H1 (cell line): ENCODE results near the gene ARHGAP10. TPM values are rescaled to one million over a fixed set of nuclear protein-coding genes. Genes with fewer than 3 reads are reported as not detected.

Source experiments
- CTCF ChIA-PET: fragments of 300-600 bp; sonication (Branson Sonifier 250); formaldehyde crosslinking; loops from one replicate; lab custom pipeline; 2021; ENCODE audit not compliant: partially characterized antibody; lab: Charles Lee
- POLR2A ChIA-PET: fragments of 300-600 bp; sonication (Branson Sonifier 250); formaldehyde crosslinking; loops from one replicate; lab custom pipeline; 2021; ENCODE audit warnings: inconsistent platforms; ENCODE audit not compliant: partially characterized antibody; lab: Charles Lee
- DNase-seq, 2 experiments: peaks; one replicate each; pipeline versions ENCODE4 v3.0.0 to v3.0.0-alpha.2; 2010 to 2022; ENCODE audit warnings: low spot score in 2 of 2, low read depth in 1 of 2, mixed read lengths in 1 of 2
- FAIRE-seq: peaks from 2 replicates; lab custom pipeline; 2011; peaks lifted over from hg19 to GRCh38; lab: Jason Lieb, UNC
- H2AFZ ChIP-seq: 2 replicates; pipeline ENCODE4 v1.8.1; 2012; ENCODE audit warnings: low read length, inconsistent platforms
- H2AK5ac ChIP-seq: 2 replicates; pipeline ENCODE4 v1.6.1; 2013; ENCODE audit warnings: low read depth, low read length
- H2BK120ac ChIP-seq: replicated peaks from 2 replicates; pipeline ENCODE3; 2013; ENCODE audit warnings: low read depth, low read length, inconsistent platforms
- H2BK12ac ChIP-seq: 2 replicates; pipeline ENCODE4 v1.6.1; 2013; ENCODE audit warnings: low read depth, low read length
- H2BK15ac ChIP-seq: 2 replicates; pipeline ENCODE4 v1.6.1; 2013; ENCODE audit warnings: low read length
- H2BK20ac ChIP-seq: 2 replicates; pipeline ENCODE4 v1.6.1; 2013; ENCODE audit warnings: low read length
- H2BK5ac ChIP-seq: 2 replicates; pipeline ENCODE4 v1.6.1; 2013; ENCODE audit warnings: low read depth, low read length
- H3K14ac ChIP-seq: 2 replicates; pipeline ENCODE4 v1.6.1; 2013; ENCODE audit warnings: inconsistent platforms; ENCODE audit not compliant: insufficient read length
- H3K18ac ChIP-seq: 2 replicates; pipeline ENCODE4 v1.6.1; 2013; ENCODE audit warnings: low read length; ENCODE audit errors: extremely low read depth
- H3K23ac ChIP-seq: 2 replicates; pipeline ENCODE4 v1.6.1; 2013; ENCODE audit warnings: inconsistent platforms; ENCODE audit not compliant: insufficient read length
- H3K23me2 ChIP-seq: 2 replicates; pipeline ENCODE4 v1.6.1; 2013; ENCODE audit warnings: low read depth, low read length
- H3K27ac ChIP-seq: 2 replicates; pipeline ENCODE4 v1.6.1; 2011; ENCODE audit warnings: low read depth, low read length, inconsistent platforms
- H3K27me3 ChIP-seq, 4 experiments: replicated peaks in 1 of 4; 1 replicate in 1 of 4; 2 replicates in 3 of 4; pipeline versions ENCODE4 v1.6.1 to v1.8.1; 2011 to 2013; ENCODE audit warnings: low read length in 3 of 4, mild to moderate bottlenecking in 3 of 4, inconsistent platforms in 2 of 4, mixed read lengths in 2 of 4, moderate library complexity in 1 of 4; ENCODE audit not compliant: control insufficient read depth in 3 of 4, insufficient read depth in 3 of 4; ENCODE audit errors: extremely low read depth in 1 of 4
- H3K36me3 ChIP-seq, 4 experiments: 2 replicates each; pipeline versions ENCODE4 v1.6.1 to v1.8.1; 2011 to 2013; ENCODE audit warnings: mild to moderate bottlenecking in 4 of 4, low read length in 3 of 4, moderate library complexity in 2 of 4, control low read depth in 1 of 4, inconsistent platforms in 1 of 4; ENCODE audit not compliant: insufficient read depth in 4 of 4, control insufficient read depth in 2 of 4
- H3K4ac ChIP-seq: replicated peaks from 2 replicates; pipeline ENCODE3; 2013; ENCODE audit warnings: low read length, low read depth, mixed read lengths, inconsistent platforms; ENCODE audit not compliant: insufficient read length
- H3K4me1 ChIP-seq, 4 experiments: replicated peaks in 1 of 4; 1 replicate in 1 of 4; 2 replicates in 3 of 4; pipeline versions ENCODE4 v1.6.1 to v1.8.1; 2011 to 2013; ENCODE audit warnings: low read length in 3 of 4, inconsistent platforms in 2 of 4, mixed read lengths in 1 of 4; ENCODE audit not compliant: insufficient read depth in 4 of 4, control insufficient read depth in 3 of 4
- H3K4me2 ChIP-seq, 2 experiments: 2 replicates each; pipeline versions ENCODE4 v1.6.1 to v1.8.1; 2011 to 2013; ENCODE audit warnings: low read depth in 2 of 2, low read length in 2 of 2, control low read depth in 1 of 2, inconsistent platforms in 1 of 2, mild to moderate bottlenecking in 1 of 2; ENCODE audit not compliant: insufficient read depth in 1 of 2
- H3K4me3 ChIP-seq, 4 experiments: fragments of 200-600, 300-600 bp in 1 of 4; sonication (generic), shearing (Covaris generic), sonication (Bioruptor Twin) in 1 of 4; 2 replicates each; pipeline versions ENCODE4 v1.5.1 to v1.8.1; 2011 to 2016; ENCODE audit warnings: low read length in 4 of 4, low read depth in 3 of 4, control low read depth in 2 of 4, inconsistent platforms in 2 of 4, mild to moderate bottlenecking in 2 of 4, mixed read lengths in 1 of 4, moderate library complexity in 1 of 4; ENCODE audit not compliant: insufficient read depth in 2 of 4; ENCODE audit errors: extremely low read depth in 1 of 4
- H3K56ac ChIP-seq: replicated peaks from 2 replicates; pipeline ENCODE3; 2013; ENCODE audit warnings: low read depth, mild to moderate bottlenecking, mixed read lengths, low read length, inconsistent platforms; ENCODE audit not compliant: insufficient read length
- H3K79me1 ChIP-seq: 2 replicates; pipeline ENCODE4 v1.6.1; 2013; ENCODE audit warnings: low read depth, low read length, control low read depth
- H3K79me2 ChIP-seq, 2 experiments: 2 replicates each; pipeline versions ENCODE4 v1.6.1 to v1.8.1; 2012 to 2013; ENCODE audit warnings: low read length in 2 of 2, mild to moderate bottlenecking in 2 of 2, inconsistent platforms in 1 of 2; ENCODE audit not compliant: insufficient read depth in 2 of 2, control insufficient read depth in 1 of 2
- H3K9ac ChIP-seq, 4 experiments: replicated peaks in 1 of 4; 1 replicate in 1 of 4; 2 replicates in 3 of 4; pipeline versions ENCODE4 v1.6.1 to v1.8.1; 2011 to 2013; ENCODE audit warnings: low read depth in 3 of 4, low read length in 3 of 4, control low read depth in 2 of 4, mild to moderate bottlenecking in 2 of 4, moderate library complexity in 2 of 4, inconsistent platforms in 1 of 4; ENCODE audit errors: extremely low read depth in 1 of 4
- H3K9me3 ChIP-seq, 2 experiments: 2 replicates each; pipeline versions ENCODE4 v1.6.1 to v1.8.1; 2012 to 2013; ENCODE audit warnings: mild to moderate bottlenecking in 2 of 2, moderate library complexity in 2 of 2, control low read depth in 1 of 2, inconsistent platforms in 1 of 2, low read depth in 1 of 2, low read length in 1 of 2, mixed read lengths in 1 of 2; ENCODE audit not compliant: insufficient read depth in 2 of 2
- H4K20me1 ChIP-seq, 2 experiments: replicated peaks in 1 of 2; 2 replicates each; pipeline versions ENCODE3 to v1.8.1; 2011 to 2013; ENCODE audit warnings: inconsistent platforms in 2 of 2, low read length in 2 of 2, mild to moderate bottlenecking in 1 of 2; ENCODE audit not compliant: insufficient read depth in 2 of 2, control insufficient read depth in 1 of 2
- H4K5ac ChIP-seq: 2 replicates; pipeline ENCODE4 v1.6.1; 2013; ENCODE audit warnings: low read length, low read depth, mixed read lengths, inconsistent platforms; ENCODE audit not compliant: insufficient read length
- H4K8ac ChIP-seq: 2 replicates; pipeline ENCODE4 v1.8.0; 2013; ENCODE audit warnings: mild to moderate bottlenecking, moderate library complexity, low read length, inconsistent platforms; ENCODE audit not compliant: insufficient read depth; ENCODE audit errors: extremely low read depth
- H4K91ac ChIP-seq: replicated peaks from 2 replicates; pipeline ENCODE3; 2013; ENCODE audit warnings: low read length, mixed read lengths, inconsistent platforms; ENCODE audit not compliant: insufficient read length
- BACH1 ChIP-seq: IDR thresholded peaks from 2 replicates; pipeline ENCODE4 v1.6.1; 2012; ENCODE audit warnings: low read length, improper control_type of control experiment
- BRCA1 ChIP-seq: IDR thresholded peaks from 2 replicates; pipeline ENCODE4 v1.6.1; 2012; ENCODE audit warnings: low read depth, low read length, improper control_type of control experiment
- EGR1 ChIP-seq: IDR thresholded peaks from 2 replicates; pipeline ENCODE4 v1.6.1; 2011; ENCODE audit warnings: low read depth, low read length, borderline replicate concordance
- EP300 ChIP-seq, 2 experiments: IDR thresholded peaks; 1 replicate in 1 of 2; 2 replicates in 1 of 2; pipeline ENCODE4 v1.6.1; 2011 to 2012; ENCODE audit warnings: low read depth in 2 of 2, low read length in 2 of 2, mild to moderate bottlenecking in 2 of 2, borderline replicate concordance in 1 of 2, inconsistent platforms in 1 of 2, moderate library complexity in 1 of 2
- HDAC2 ChIP-seq, 2 experiments: fragments of 300-600 bp in 1 of 2; sonication (generic) in 1 of 2; IDR thresholded peaks; 2 replicates each; pipeline ENCODE4 v1.6.1; 2011 to 2012; ENCODE audit warnings: low read depth in 2 of 2, low read length in 2 of 2, mild to moderate bottlenecking in 2 of 2, moderate library complexity in 2 of 2, borderline replicate concordance in 1 of 2, inconsistent platforms in 1 of 2
- JUND ChIP-seq: IDR thresholded peaks from 2 replicates; pipeline ENCODE4 v1.6.1; 2011; ENCODE audit warnings: mild to moderate bottlenecking, improper control_type of control experiment, low read length
- PHF8 ChIP-seq: fragments of 200-600 bp; sonication (generic); conservative IDR thresholded peaks from 2 replicates; pipeline ENCODE4 v1.7.1; 2012; ENCODE audit warnings: low read depth, mild to moderate bottlenecking, inconsistent platforms, low read length, moderate library complexity
- POU5F1 ChIP-seq: IDR thresholded peaks from 2 replicates; pipeline ENCODE4 v1.6.1; 2011; ENCODE audit warnings: low read depth, mild to moderate bottlenecking, low read length, moderate library complexity
- RBBP5 ChIP-seq: IDR thresholded peaks from 2 replicates; pipeline ENCODE4 v1.7.1; 2012; ENCODE audit warnings: low read depth, mild to moderate bottlenecking, inconsistent platforms, low read length, moderate library complexity, borderline replicate concordance
- SAP30 ChIP-seq: fragments of 300-600 bp; sonication (generic); IDR thresholded peaks from 2 replicates; pipeline ENCODE4 v1.7.1; 2012; ENCODE audit warnings: low read length, moderate library complexity, mild to moderate bottlenecking, inconsistent platforms; ENCODE audit not compliant: insufficient read depth, insufficient replicate concordance
- TAF1 ChIP-seq: IDR thresholded peaks from 2 replicates; pipeline ENCODE4 v1.6.1; 2011; ENCODE audit warnings: mild to moderate bottlenecking, low read depth, low read length
- TAF7 ChIP-seq: optimal IDR thresholded peaks from 2 replicates; pipeline ENCODE3; 2011; ENCODE audit warnings: low read depth, mild to moderate bottlenecking, inconsistent platforms, low read length, moderate library complexity, borderline replicate concordance
- TBP ChIP-seq: IDR thresholded peaks from 2 replicates; pipeline ENCODE4 v1.6.1; 2011; ENCODE audit warnings: low read depth, low read length, improper control_type of control experiment
- TCF12 ChIP-seq: IDR thresholded peaks from 2 replicates; pipeline ENCODE4 v1.6.1; 2011; ENCODE audit warnings: low read depth, mild to moderate bottlenecking, low read length
- TEAD4 ChIP-seq: IDR thresholded peaks from 2 replicates; pipeline ENCODE4 v1.6.1; 2012; ENCODE audit warnings: low read depth, low read length, inconsistent platforms, mixed read lengths
- WGBS, 2 experiments: shearing (Covaris generic) in 1 of 2; methylation state at CpG; one replicate each; pipeline versions ENCODE4 v1.1.6 to v1.1.7; 2013 to 2015; ENCODE audit warnings: low lambda C conversion rate in 2 of 2, mixed read lengths in 2 of 2, inconsistent platforms in 1 of 2, low coverage in 1 of 2, missing lambda C conversion rate in 1 of 2; ENCODE audit not compliant: insufficient replicate concordance in 2 of 2, insufficient coverage in 1 of 2, insufficient read length in 1 of 2; ENCODE audit errors: extremely low coverage in 1 of 2, missing lambda C conversion rate in 1 of 2; 5-methylcytosine and 5-hydroxymethylcytosine counted together
- polyA plus RNA-seq, 7 experiments: library from polyadenylated mRNA; depleted of rRNA in 3 of 7; stranded (reverse) in 5 of 7; unstranded in 2 of 7; fragments of >200 nt in 5 of 7; fragments of 200-250 nt in 2 of 7; gene quantifications; 1 replicate in 5 of 7; 2 replicates in 1 of 7; 4 replicates in 1 of 7; pipeline versions ENCODE4 v1.2.1 to v1.2.3, GENCODE V29; 2011 to 2013; ENCODE audit warnings: missing spikeins in 2 of 7, mixed read lengths in 2 of 7
- total RNA-seq: library from RNA; stranded (reverse); fragmentation: NEBNext Ultra II Directional; extraction: Animal tissue kit (Norgen Biotek cat#: 25700); gene quantifications from 2 replicates; pipeline ENCODE4 v1.2.1, GENCODE V29; 2021

ARHGAP10 gene
- total and polyA plus RNA-seq, 2 of the 8 experiments (the other 6 are each of a cell fraction or from before 2014, with no cell fraction given) = 3.7 to 6.1 TPM

- H3K4me3 ChIP-seq = no peak overlapping the region
- H3K9me3 ChIP-seq = no peaks in the 10 kb centered on the region
- no peak overlapping the region for H3K56ac ChIP-seq
- no peak overlapping the region for H2AFZ ChIP-seq
- no peak overlapping the region for H3K23ac ChIP-seq
- no peak overlapping the region for H2BK12ac ChIP-seq
- H2BK120ac ChIP-seq = no peak overlapping the region
- H2BK15ac ChIP-seq = no peak overlapping the region
- no peaks in the 10 kb centered on the region for H3K27me3 ChIP-seq
- 0 out of 7 replicates have a peak, but pooled peaks cover 0 to 5% (median 0%) of the 10 kb centered on the region in 4 experiments for H3K4me1 ChIP-seq
- H4K20me1 ChIP-seq = no peaks in the 10 kb centered on the region
- CTCF ChIA-PET = interaction anchor here (1.2 kb wide), 1 partner anchor 92 kb away, joined by 3 read pairs; no protein-coding TSS in a partner anchor
- no peak overlapping the region for H3K4me2 ChIP-seq
- H3K9ac ChIP-seq = no peak overlapping the region
- no peaks in the 10 kb centered on the region for H3K79me2 ChIP-seq
- H2BK5ac ChIP-seq = no peak overlapping the region
- H3K36me3 ChIP-seq = no peaks in the 10 kb centered on the region
- no peak overlapping the region for H2BK20ac ChIP-seq
- H4K5ac ChIP-seq = no peak overlapping the region
- FAIRE-seq = no peak
- no peak for DNase-seq
- H3K18ac ChIP-seq = no peak overlapping the region
- no peaks in the 10 kb centered on the region for H3K23me2 ChIP-seq
- no peak overlapping the region for H3K27ac ChIP-seq
- no peak overlapping the region for H3K4ac ChIP-seq
- POLR2A ChIA-PET = no interaction called here
- no peaks in the 10 kb centered on the region for H3K79me1 ChIP-seq
- H4K8ac ChIP-seq = no peak overlapping the region
- no peak overlapping the region for H3K14ac ChIP-seq
- H4K91ac ChIP-seq = no peak overlapping the region
- H2AK5ac ChIP-seq = no peak overlapping the region
- 93% methylated on average over 4 of the region's 4 CpGs; no CpG with 5 or more reads in 1 of the 2 experiments for WGBS, 2 experiments
- TF ChIP-seq BRCA1 = no peak
- no peak for TF ChIP-seq POU5F1
- TF ChIP-seq SAP30 = no peak
- TF ChIP-seq HDAC2 (IDR thresholded peaks at IDR 0.05; ENCODE audit: borderline replicate concordance in 1 of 2, low read depth in 2 of 2, low read length in 2 of 2) = no peak
- TF ChIP-seq BACH1 = no peak
- TF ChIP-seq EP300 (IDR thresholded peaks at IDR 0.05; ENCODE audit: borderline replicate concordance in 1 of 2, low read depth in 2 of 2, low read length in 2 of 2) = no peak
- no peak for TF ChIP-seq TEAD4
- no peak for TF ChIP-seq TAF7
- no peak for TF ChIP-seq TCF12
- TF ChIP-seq JUND = no peak
- no peak for TF ChIP-seq TBP
- no peak for TF ChIP-seq EGR1
- no peak for TF ChIP-seq PHF8
- no peak for TF ChIP-seq TAF1
- no peak for TF ChIP-seq RBBP5
Observed at GRCh38 chr4:147801820-147802219, 69.9 kb downstream of the ARHGAP10 start.
